Peyer's patch (tissue), 4 donors: Measurements from ENCODE around the gene PPP2R2C.

Source experiments
- POLR2A ChIP-seq, 2 donors: fragments of 450-650 bp; IDR thresholded peaks; one replicate each; pipeline ENCODE4 v1.5.1; 2017; ENCODE audit warnings: antibody characterized with exemption in 2 of 2, mild to moderate bottlenecking in 2 of 2, moderate library complexity in 2 of 2
- TF ChIP-seq, protein P1 (sequence below), 6 experiments: fragments of 450-650 bp in 4 of 6; fragments of 200-600 bp in 2 of 6; sonication (generic) in 1 of 6; IDR thresholded peaks; one replicate each; pipeline ENCODE4 v1.5.1; 2017 to 2019; ENCODE audit warnings: antibody characterized with exemption in 6 of 6, mild to moderate bottlenecking in 3 of 6, moderate library complexity in 1 of 6

DNA sequence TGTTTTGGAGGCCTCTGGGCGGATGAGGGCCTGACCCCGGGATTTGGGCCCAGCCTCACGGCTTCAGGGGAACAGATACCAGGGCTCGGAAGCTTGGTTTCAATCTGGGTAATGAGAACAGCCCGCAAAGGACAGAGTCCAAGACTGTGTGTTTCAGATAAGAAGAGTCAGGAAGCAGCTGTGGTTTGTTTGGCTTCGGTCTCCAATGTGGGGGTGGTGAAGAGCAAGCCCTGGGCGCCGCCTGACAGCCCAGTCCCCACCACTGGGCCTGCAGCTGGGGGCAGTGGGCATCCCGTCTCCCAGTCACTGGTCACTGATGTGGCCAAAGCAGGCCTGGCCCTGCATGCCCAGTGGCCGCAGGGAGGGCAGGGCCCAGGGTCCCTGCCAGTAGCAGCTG is 193.6 kb downstream of the PPP2R2C start:
- TF ChIP-seq, protein P1, sequence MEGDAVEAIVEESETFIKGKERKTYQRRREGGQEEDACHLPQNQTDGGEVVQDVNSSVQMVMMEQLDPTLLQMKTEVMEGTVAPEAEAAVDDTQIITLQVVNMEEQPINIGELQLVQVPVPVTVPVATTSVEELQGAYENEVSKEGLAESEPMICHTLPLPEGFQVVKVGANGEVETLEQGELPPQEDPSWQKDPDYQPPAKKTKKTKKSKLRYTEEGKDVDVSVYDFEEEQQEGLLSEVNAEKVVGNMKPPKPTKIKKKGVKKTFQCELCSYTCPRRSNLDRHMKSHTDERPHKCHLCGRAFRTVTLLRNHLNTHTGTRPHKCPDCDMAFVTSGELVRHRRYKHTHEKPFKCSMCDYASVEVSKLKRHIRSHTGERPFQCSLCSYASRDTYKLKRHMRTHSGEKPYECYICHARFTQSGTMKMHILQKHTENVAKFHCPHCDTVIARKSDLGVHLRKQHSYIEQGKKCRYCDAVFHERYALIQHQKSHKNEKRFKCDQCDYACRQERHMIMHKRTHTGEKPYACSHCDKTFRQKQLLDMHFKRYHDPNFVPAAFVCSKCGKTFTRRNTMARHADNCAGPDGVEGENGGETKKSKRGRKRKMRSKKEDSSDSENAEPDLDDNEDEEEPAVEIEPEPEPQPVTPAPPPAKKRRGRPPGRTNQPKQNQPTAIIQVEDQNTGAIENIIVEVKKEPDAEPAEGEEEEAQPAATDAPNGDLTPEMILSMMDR (IDR thresholded peaks at IDR 0.05), result no peak
- no peak for TF ChIP-seq POLR2A (IDR thresholded peaks at IDR 0.05)
